SHP77 treated with DMSO at 0.1 percent for 48 hours (cell line): ENCODE data around the gene CLEC4G.
"Not testable (repeated sequence)": the region's sequence is repeated elsewhere in the genome, so short reads cannot be mapped to it uniquely, and the experiment has no call there.

Source experiments
- DNase-seq: peaks from one replicate; lab custom pipeline; 2025; lab: John Stamatoyannopoulos, UW

The CLEC4G gene

DNA sequence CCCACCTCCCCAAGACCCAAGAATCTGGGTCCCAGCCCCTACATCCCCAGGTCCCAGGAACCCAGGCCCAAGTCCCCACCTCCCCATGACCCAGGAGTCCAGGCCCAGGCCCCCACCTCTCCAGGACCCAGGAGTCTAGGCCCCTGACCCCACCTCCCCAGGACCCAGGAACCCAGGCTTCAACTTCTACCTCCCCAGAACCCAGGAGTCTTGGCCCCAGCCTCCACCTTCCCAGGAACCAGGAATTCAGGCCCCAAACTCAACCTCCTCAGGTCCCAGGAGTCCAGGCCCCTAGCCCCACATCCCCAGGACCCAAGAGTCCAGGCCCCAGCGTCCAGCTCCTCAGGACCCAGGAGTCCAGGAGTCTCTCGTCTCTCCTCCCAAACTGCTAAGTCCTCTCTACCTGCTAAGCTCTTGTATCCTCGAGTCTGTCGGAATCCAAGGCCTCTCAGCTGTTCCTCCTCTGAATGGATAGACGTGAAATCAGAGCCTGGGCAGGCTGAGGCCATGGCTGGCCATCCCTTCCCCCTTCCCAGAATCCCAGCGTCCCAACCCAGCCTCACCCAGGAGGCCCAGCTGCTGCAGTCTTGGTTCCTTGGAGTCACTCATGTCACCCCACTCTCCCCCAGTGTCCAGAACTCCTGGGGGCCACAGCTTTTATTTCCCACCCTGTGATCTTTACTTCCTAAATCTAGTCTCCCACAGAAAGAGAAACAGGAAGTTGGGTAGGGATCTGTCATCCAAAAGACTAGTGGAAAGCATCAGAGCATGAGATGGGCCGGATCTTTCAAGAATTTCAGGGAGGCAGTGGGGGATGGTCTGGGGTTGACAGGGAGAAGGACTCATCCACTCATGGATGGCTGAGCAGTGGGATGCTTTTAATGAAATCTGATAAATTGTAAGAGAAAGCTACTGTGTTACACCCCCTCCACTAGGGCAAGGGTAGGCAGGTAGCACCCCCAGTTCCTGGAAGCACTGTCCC is 15.3 kb upstream of the CLEC4G start, which contains the start of gene CD209:
TSS of gene CD209 (minus strand) at position 632 of the 982 bp plus-strand sequence. CDS start at position 609, 23 bp downstream.
- DNase-seq = no peak

DNA sequence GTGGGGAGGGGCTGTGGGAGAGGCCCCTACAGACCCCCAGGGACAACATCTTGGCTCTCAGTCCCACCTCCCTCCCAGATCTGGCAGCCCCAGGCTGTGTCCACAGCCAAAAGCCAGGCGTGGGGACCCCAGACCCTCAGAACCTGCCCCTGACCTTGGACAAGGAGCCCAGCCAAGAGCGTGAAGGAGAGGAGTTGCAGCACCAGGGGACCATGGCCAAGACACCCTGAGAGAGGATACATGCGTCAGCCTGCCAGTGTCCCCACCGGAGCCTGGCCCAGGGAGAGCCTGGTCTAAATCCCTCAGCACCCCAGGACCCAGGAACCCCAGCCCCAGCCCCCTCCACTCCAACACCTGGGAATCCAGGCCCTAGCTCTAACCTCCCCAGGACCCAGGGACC is 14.4 kb upstream of the CLEC4G start:
- not testable (repeated sequence) for DNase-seq

DNA sequence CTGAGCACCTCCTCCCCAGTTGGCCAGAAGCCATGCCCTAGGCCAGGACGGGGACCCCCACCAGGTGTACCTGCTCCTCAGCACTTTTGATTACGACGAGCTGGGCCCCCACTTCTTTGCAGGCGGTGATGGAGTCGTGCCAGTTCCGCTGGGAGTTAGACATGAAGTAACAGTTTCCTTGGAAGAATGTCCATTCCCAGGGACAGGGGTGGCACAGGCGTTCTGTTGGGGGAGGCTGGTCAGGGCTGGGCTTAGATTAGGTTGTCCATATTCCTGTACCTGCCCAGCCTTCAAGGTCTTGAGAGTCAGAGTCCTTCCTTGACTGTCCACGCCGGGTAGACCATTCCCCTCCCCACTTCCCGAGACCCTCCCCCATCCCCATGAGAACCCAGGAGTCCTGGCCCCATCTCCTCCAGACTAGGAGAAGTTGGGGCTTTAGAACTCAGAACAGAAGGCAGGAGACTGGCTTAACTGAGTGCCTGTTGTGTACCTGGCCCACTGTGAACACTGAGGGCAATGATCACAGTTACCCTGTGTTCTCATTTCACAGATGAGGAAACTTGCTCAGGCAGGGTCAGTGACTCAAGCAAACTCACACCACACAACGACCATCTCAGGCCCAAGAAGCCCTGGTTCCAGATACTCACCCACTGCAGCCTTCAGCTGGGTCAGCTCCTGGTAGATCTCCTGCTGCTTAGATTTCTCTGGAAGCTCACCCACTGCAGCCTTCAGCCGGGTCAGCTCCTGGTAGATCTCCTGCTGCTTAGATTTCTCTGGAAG is 13.2 kb upstream of the CLEC4G start:
- DNase-seq = no peak

DNA sequence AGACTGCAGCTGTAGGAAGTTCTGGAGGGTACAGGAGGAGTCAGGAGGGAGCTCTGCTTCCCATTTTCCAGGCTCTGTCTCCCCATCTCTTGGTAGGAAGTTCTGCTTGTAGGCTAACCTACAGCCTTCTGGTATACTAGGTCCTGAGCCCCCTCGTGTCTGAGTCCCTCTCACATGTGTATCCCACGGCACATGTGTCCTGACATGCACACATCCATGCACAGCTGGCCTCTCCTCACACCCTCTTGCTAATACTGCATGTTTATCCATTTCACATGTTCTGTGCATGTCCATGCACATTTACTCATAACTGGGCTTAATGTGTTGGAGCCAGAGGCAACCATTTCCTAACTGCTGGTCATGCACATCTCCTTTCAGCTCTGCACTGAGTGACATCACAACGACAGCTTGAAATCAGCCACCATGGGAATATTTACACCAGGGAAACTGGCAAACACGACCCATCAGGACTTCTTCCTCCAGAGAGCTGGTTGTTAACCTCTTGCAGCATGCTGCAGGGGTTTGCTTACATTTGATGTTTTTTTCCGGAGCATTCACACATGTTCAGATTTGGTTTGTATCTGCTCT is 12.4 kb upstream of the CLEC4G start:
- no peak for DNase-seq

DNA sequence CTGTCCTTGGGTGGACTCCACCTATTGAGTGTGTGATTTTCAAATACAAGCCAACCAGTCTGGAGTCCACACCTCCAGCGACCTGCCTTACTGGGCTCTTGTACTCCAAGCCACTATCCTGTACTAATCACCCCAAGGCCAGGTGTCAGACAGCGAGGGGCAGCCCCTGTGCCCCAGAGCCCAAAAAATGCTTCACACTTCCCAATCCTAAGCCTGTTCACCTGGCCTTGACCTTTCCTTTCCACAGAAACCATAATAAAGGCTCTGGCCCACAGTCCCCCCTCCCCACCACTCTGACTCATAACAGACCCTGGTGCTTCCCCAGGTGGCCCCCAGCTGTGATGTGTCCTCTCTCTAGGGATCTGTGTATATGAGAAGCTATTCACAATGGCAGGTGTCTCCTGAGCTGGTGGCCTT is 11.5 kb upstream of the CLEC4G start:
- no peak for DNase-seq

DNA sequence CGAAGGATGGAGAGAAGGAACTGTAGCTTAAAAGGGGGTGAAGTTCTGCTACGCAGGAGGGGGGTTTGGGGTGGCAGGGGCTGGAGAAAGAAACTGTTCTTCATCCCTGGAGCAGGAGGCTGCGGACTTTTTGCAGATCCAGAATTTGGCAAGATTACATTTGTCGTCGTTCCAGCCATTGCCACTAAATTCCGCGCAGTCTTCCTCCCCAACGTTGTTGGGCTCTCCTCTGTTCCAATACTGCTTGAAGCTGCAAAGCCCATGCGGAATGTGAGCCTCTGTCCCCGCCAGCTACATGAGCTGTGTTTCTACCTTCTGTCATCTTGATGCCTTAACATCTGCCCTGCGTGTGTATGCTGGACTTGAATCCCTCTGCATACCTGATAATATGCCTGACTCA is 11.1 kb upstream of the CLEC4G start:
- DNase-seq = no peak

DNA sequence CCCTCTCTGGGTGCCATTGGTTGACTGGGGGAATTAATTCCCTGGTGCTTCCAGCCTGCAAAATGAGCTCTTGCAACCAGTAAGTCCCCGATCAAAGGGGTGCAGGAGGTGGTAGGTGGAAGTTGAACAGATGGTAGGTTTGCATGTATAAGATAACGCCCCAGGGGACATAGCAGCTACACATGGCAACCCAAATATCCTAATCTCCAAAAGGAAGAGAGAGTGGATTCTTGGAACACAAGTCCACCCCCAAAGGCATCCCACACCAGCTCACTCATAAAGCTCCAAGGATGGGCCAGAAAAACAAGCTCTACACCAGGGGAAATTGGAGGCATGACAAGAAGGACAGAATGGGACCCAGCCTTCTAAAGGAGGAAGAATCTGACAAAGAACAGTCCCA is 10.7 kb upstream of the CLEC4G start:
- DNase-seq = no peak

DNA sequence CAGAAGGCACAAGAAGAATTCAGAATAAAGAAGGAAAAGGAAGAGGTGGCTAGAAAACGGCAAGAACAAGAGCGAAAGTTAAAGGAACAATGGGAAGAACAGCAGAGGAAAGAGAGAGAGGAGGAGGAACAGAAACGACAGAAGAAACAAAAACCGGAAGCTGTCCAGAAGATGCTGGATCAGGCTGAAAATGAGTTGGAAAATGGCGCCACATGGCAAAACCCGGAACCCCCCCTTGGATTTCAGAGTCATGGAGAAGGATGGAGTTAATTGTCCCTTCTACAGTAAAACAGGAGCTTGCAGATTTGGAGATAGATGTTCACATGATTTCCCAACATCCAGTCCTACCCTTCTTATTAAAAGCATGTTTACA is 8.8 kb upstream of the CLEC4G start:
- DNase-seq = no peak

DNA sequence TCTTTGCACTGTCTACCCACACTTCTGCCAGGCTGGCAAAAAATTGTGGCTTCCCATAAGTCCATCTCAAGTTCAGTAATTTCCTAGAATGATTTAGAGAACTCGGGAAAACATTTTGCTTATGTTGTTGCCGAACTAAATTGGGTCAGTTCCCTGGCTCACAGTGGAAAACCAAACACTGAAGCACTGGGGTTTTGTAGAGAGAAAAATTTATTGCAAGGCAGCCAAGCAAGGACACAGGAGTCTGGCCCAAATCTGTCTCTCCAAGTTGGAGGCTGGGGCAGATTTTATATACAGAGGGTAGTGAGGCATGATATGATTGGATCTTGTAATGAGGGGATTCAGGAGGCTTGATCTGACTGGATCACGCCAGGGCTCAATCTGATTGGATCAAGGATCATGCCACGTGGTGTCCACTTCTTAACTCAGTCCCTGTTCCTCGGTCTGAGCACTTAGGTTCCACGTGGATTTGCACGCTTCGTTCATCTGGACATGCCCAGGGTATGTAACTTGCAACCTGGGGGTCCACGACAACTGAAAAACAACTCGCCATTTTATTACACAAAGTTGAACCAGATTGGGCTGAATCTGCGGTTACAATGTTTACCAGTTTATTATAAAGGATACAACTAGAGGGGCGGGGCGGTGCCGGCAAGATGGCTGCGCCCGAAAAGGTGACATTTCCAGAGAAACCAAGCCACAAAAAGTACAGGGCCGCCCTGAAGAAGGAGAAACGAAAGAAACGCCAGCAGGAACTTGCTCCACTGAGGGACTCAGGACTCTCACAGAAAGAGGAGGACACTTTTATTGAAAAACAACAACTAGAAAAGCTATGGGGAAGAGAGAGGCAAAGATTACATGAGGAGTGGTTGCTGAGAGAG is 8.1 kb upstream of the CLEC4G start:
- no peak for DNase-seq

DNA sequence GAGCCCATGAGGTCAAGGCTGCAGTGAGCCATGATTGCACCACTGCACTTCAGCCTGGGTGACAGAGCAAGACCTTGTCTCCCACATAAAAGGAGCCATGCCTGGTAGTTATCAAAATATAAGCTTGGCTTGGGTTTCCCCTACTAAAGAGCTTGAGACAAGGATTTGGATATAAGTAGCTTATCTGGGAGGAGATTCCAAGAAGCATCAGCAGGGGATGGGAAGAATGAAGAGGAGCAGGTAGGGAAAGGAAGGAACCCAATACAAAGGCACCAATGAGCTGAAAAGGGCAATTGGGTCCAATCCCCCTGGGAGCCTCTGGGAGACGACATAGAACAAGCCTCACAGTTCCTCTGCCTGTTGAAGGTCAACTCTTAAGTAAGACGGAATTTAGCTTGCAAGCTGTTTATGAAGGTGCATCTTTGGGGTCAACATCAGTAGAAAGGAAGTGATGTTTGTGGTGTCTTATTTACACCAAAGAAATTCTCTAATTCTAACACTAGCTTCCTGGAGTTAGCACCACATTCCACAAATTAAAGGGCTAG is 7.4 kb upstream of the CLEC4G start:
- no peak for DNase-seq

DNA sequence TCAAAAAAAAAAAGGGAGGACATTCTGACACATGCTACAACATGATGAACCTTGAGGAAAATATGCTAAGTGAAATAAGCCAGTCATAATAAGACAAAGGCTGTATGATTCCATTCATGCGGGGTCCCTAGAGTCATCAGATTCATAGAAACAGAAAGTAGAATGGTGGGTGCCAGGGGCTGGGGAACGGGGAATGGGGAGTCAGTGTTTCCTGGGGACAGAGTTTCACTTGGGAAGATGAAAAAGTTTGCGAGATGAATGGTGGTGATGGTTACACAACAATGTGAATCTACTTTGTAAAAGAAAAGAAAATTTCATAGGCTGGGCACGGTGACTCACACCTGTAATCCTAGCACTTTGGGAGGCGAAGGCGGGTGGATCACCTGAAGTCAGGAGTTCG is 6.1 kb upstream of the CLEC4G start:
- no peak for DNase-seq

DNA sequence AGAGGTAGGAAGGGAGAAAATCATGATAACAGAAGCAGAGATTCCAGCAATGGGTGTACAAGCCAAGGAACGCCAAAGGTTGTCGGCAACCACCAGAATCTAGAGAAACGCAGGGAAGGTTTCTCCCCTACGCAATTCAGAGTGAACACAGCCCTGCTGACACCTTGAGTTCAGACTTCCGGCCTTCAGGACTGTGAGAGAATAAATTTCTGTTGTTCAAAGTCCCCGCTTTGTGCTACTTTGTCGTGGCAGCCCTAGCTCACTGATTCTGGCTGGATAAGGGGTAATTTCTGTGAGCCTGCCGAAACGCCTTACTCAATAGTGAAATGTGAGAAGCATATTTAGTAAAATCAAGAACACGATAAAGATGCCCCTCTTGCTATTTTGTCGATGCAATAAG is 5.3 kb upstream of the CLEC4G start:
- no peak for DNase-seq

DNA sequence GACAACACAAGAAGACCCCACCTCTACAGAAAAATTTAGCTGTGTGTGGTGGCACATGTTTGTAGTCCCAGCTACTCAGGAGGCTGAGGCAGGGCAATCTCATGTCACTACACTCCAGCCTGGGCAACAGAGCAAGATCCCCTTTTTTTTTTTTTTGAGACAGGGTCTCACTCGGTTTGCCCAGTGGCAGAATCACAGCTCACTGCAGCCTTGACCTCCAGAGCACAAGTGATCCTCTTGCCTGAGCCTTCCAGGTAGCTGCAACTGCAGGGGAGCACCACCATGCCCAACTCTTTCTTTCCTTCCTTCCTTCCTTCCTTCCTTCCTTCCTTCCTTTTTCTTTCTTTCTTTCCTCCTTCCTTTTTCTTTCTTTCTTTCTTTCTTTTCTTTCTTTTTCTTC is 4.2 kb upstream of the CLEC4G start:
- DNase-seq = no peak

DNA sequence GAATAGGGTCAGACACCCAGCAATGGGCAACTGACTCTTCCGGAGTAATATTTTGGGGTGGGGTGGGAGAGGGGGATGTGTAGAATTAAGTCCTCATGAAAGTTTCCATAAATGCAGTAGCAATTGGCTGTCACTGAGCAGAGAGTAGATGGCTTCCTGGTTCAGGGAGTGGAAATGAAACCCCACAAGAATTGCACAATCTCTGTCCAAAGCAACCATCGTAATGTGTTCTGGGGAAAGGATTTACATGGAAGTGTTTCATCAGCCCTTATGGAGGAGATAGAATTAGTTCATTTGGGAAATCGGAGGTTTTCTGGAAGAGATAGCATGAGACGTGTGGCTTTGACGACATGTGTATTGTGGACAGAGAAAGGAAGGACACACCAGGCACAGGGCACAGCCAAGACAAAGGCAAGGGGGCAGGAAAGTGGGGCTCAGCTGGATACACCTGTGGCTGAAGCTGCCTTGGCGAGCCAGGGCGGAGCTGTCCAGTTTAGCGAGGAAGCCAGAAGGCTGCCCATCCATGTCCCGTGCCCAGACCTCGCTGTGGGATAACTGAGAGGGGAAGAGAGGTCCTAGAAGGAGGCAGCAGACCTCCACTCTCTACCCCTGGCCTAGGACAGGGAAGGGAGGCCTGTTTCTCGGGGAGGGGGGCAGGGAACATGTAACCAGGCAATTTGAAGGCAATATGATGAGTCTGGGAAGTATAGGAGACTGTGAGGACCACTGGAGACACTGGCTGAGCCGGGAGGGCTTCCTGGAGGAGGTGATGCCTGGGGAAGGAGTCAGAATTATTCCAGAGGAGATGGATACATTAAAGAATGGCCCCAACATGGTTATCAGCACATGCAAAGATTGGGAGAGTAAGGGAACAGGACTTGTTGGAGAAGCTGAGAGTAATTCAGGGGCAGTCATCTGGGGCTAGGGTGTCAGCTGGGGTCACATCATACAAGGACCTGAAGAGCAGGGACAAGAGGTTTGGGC is 2.6 kb upstream of the CLEC4G start:
- no peak for DNase-seq

DNA sequence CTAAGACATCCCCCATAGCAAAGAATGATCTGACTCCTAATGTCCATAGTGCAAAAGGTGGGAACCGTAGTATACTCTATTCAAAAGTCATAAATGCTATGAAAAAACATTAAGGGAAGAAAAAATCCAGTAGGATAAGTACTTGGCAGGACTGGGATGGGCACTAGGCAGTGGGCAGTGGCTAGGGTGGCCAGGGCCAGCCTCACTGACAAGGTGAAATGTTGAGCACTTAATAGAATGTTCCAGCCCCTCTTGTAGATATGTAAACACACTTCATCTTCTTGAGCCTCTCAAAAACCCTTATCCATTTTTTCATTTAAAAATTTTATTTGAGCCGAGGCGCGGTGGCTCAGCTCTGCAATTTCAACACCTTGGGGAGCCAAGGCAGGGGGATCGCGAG is 1.5 kb upstream of the CLEC4G start:
- DNase-seq = no peak

DNA sequence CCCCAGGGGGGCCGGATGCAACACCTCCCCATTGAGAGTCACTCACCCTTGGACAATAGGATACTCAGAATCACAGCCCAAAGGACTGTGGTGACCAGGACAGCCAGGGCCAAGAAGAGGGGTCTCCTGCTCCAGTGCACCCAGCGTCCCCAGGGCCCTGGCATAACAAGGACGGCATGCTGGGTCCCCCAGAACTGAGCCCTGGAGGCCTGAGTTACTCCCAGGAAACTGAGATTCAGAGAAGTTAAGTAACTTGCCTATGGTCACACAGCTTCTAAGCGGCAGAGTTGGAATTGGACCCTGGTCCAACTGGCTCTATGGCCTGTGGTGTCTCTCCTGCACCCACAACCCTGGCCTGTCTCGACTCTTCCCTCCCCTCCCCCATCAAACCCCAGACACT is 295 bp downstream of the CLEC4G start:
- DNase-seq = no peak

DNA sequence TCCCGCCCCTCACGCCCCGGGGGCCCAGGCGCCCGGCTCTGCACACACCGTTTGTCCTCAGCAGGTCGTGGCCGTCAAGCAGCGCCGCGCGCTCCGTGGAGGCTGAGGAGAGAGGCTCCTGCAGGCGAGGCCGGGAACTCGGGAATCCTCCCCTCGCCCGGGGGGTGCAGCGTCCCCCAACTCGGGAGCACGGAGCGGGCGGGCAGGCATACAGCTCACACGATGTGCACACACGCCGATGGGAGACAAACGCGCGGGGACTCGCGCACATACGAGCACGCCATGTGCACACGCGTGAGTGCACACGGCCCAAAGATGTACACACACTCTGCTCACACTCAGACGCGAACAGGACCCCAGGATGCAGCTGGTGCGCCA is 703 bp downstream of the CLEC4G start:
- DNase-seq = no peak

DNA sequence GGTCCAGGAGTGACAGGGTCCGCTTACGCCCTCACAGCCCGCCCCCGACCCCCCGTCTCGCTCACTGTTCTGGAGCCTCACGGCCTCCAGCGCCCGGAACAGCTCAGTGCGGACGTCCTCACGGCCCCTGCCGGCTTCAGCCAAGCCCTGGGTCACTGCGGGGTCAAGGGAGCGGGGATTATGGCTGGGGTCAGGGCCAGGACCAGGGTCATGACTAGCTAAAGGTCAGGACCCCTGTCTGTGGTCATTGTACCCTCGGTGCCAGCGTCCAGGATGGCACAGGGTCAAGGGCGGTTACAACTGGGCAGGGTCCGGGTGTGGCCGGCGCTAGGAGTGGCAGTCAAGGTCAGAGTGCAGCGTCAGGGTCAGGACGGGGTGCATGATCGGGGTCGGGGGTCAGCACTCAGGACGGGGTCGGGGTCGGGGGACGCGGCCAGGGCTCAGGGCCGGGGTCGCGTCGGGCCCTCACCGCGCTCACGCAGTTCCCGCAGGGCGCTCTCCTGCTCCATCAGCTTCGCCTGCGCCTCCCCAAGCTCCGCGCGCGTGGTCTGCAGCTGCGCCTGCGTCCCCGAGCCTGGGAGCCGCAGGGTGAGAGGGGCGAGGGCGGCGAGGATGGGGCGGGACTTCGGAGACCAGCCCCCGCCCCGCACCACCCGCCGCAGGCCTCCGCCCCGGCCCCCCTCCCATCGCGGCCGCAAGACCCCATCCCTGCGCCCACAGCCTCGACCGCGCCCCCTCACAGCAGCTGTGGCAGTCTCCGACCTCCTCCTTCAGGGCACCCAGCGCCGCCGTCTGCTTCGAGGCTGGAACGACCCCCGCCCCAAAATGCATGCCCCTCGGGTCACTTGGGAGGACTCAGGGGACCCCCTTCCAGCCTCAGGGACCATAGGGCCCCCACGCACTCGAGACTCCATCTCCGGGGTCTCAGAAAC is 1.4 kb downstream of the CLEC4G start:
- no peak for DNase-seq

DNA sequence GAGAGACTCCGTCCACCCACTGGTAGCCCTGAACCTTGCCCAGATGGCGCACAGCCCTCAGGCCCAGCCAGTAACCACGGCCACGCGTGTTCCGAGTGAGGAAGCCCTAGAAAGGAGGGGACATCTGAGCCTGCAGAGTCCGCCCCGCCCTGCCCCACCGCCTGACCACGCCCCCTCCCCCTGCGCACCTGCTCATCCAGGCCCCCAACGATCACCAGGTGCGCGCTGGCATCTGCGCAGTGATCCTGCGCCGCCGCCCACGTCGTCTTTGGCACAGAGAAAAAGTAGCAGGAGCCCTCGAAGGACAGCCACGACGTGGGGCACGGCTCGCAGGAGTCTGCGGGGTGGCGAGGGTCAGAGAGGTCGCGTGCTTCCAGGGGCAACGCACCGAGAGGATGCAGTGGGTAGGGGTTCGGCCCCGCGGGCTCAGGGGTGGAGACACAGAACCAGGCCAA is 2.1 kb downstream of the CLEC4G start:
- no peak for DNase-seq
